Measurements from ENCODE around the gene SPRR5. TPM values are rescaled to one million over a fixed set of nuclear protein-coding genes. Genes with fewer than 3 reads are reported as not detected.

SPRR5 gene
- total RNA-seq, 1 donor from 2014 or later: not detected

DNA sequence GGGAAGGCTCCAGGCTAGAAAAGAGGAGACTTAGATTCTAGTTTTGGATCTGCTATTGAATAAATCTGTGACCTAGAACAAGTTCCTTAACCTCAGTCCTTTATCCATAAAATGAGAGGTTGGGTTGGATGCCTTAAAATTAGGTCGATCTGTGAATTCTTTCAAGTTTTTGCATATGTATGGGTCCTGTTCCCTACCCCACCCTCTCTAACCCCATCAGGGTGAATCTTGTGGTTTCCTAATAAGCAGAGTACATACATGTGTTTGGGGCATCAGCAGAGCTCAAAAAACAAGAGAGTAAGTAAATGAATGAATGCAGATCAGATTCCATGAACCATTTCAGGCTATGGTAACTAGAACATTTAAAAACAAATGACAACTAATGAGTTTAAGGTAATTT, 29.7 kb downstream of the SPRR5 start:
- DNase-seq (ENCODE audit: low read depth): no peak
- TF ChIP-seq CTCF (conservative IDR thresholded peaks at IDR 0.05; ENCODE audit: low read depth, low read length): no peak
- no peak overlapping the region for H3K4me3 ChIP-seq (ENCODE audit: low read depth, low read length)

- TF ChIP-seq CTCF (conservative IDR thresholded peaks at IDR 0.05; ENCODE audit: low read depth, low read length): no peak
- DNase-seq (ENCODE audit: low read depth): no peak
- no peak overlapping the region for H3K4me3 ChIP-seq (ENCODE audit: low read depth, low read length)
These were observed 30.6 kb downstream of the SPRR5 start for GRCh38 chr1:152977614-152978013.

DNA sequence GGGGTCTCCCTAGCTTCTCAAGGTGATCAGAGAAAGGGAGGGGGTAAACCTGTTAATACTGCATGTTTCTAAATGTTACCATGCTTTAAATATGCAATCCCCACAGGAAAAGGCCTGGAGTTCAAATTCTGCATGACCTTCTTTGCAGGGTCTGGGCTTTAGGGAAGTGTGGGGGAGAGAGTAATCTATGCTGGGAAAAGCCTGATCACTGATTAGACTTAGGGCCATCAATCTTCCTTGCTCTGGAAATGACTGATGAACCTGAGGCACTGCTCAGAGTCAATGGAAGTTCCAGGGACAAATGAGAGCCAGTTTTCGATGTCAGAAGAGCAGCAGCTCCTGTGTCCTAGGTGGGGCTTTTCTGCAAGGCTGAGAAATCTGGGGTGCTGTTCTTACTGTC, 33.7 kb downstream of the SPRR5 start:
- H3K4me3 ChIP-seq (ENCODE audit: low read depth, low read length): no peak overlapping the region
- TF ChIP-seq CTCF (conservative IDR thresholded peaks at IDR 0.05; ENCODE audit: low read depth, low read length): no peak
- DNase-seq (ENCODE audit: low read depth): no peak

DNA sequence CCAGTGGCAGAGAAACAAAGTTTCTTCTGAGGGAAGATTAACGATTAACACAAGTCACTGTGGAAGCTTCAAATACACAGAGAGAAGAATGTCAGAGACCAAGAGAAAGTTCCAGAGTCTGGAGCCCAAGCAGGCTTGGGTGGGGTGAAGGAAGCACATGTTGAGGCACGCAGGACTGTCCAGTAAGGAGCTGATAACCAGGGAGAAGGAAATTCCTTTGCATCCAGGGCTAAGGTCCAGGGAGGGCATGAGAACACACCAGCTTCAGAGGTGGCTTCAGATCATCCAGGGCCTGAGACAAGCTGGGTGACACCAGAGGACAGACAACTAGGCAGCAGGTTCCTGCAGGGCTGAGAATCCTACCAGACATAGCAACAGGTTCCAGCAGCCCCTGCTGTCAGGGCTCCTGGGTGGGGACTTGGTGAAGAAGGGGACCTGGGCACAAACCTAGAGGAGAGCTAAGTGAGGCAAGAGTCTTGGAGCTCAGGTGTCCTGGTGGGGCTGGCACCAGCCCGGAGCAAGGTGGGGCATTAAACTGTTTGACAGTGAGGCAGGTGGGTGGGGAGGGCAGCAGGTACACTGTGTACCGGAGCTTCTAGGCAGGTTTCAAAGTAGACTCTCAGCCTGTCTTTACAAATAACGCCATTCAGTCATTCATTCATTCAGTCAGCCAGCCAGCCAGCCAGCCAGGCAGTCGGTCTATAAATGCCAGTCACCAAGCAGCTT, 34.3 kb downstream of the SPRR5 start:
- no peak for DNase-seq (ENCODE audit: low read depth)

DNA sequence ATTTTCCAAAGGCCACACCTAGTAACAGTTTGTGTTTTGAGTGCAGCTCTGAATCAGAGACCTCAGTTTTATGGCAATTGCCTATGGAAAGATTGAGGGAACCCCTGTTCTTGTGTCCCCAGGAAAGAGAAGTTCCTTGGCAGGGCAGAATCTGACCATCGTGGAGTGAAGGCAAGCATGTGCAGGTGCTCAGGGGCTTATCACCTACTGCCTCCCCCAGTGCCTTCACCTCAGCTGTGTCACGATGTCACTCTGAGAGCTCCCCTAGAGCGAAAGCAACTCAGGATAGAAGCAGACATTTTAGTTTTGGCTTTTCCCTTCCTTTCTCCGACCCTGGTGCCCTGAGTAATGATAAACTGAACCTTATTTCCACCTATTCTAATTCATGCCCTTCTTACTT, 35.1 kb downstream of the SPRR5 start:
- TF ChIP-seq CTCF (conservative IDR thresholded peaks at IDR 0.05; ENCODE audit: low read depth, low read length): no peak
- no peak overlapping the region for H3K4me3 ChIP-seq (ENCODE audit: low read depth, low read length)
- DNase-seq (ENCODE audit: low read depth): no peak

More for the DNA sequence above, 34.3 kb downstream of the SPRR5 start:
- no peak for TF ChIP-seq CTCF (conservative IDR thresholded peaks at IDR 0.05; ENCODE audit: low read depth, low read length)
- H3K4me3 ChIP-seq (ENCODE audit: low read depth, low read length): no peak overlapping the region

- DNase-seq (ENCODE audit: low read depth): no peak
- no peak for TF ChIP-seq CTCF (conservative IDR thresholded peaks at IDR 0.05; ENCODE audit: low read depth, low read length)
- H3K4me3 ChIP-seq (ENCODE audit: low read depth, low read length): no peak overlapping the region
These were observed 36.2 kb downstream of the SPRR5 start for GRCh38 chr1:152983234-152983633.

DNA sequence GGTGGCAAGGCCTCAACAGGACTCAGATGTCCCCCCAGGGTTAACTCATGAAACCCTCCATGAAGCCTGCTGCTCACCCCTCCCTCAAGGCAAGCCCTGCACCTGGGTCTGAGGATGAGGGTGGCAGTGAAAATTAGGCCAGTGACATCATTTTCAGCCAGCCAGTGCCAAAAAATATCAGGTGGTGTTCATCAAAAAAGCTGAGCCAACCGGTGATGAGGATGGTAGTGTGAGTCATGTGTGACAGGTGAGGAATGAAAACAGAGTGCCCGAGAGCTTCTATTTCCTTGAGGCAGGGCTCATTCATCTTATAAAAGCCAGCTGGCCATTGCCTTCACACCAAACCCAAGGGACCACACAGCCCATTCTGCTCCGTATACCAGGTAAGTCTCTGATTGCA, 36.7 kb downstream of the SPRR5 start, which contains the start of gene SPRR1A:
SPRR1A (plus strand) TSS at position 339 of the 400 bp plus-strand sequence. CDS start 1,150 bp downstream, outside the sequence.
- no peak within 1 kb of the TSS for H3K4me3 ChIP-seq (ENCODE audit: low read depth, low read length)
- DNase-seq (ENCODE audit: low read depth): no peak
- no peak for TF ChIP-seq CTCF (conservative IDR thresholded peaks at IDR 0.05; ENCODE audit: low read depth, low read length)
